IMR-90 (cell line): ENCODE results near the gene IFNGR1. TPM values are rescaled to one million over a fixed set of nuclear protein-coding genes. Genes with fewer than 3 reads are reported as not detected.
"Not testable (repeated sequence)": the region's sequence is repeated elsewhere in the genome, so short reads cannot be mapped to it uniquely, and the experiment has no call there.

Source experiments
- ATAC-seq: fragments of 200-7000 bp; cut with Tn5 transposase; 2 replicates; pipeline ENCODE4 v1.9.1; 2020; ENCODE audit warnings: low read depth, mild to moderate bottlenecking, moderate library complexity
- BruUV-seq: library from RNA; stranded (reverse); fragments of 400-500 nt; replicated peaks from 2 replicates; lab custom pipeline; 2021; lab: Mats Ljungman, UMichigan
- CTCF ChIA-PET: fragments of 300-600 bp; formaldehyde crosslinking; extraction: SDS; loops from one replicate; lab custom pipeline; 2021; ENCODE audit warnings: antibody characterized with exemption; lab: Yijun Ruan, JAX
- POLR2A ChIA-PET: fragments of 300-600 bp; sonication (Branson Sonifier 250); formaldehyde crosslinking; loops from one replicate; lab custom pipeline; 2022; ENCODE audit warnings: antibody characterized with exemption; ENCODE audit not compliant: unreplicated experiment; lab: Charles Lee
- DNase-seq: peaks from one replicate; pipeline ENCODE4 v3.0.0; 2013
- H2AFZ ChIP-seq: replicated peaks from 2 replicates; pipeline ENCODE3; 2013; ENCODE audit warnings: low read length, mild to moderate bottlenecking; ENCODE audit not compliant: poor library complexity
- H2AK5ac ChIP-seq: 2 replicates; pipeline ENCODE4 v1.6.1; 2013; ENCODE audit warnings: low read depth, low read length, inconsistent platforms
- H2AK9ac ChIP-seq: replicated peaks from 2 replicates; pipeline ENCODE3; 2013; ENCODE audit warnings: mild to moderate bottlenecking, low read depth, low read length, moderate library complexity; ENCODE audit not compliant: poor library complexity
- H2BK120ac ChIP-seq: 2 replicates; pipeline ENCODE4 v1.6.1; 2013; ENCODE audit warnings: low read depth, low read length, inconsistent platforms
- H2BK15ac ChIP-seq: 3 replicates; pipeline ENCODE4 v1.6.1; 2013; ENCODE audit warnings: low read depth, low read length, inconsistent platforms
- H2BK20ac ChIP-seq: 2 replicates; pipeline ENCODE4 v1.6.1; 2013; ENCODE audit warnings: low read depth, mild to moderate bottlenecking, inconsistent platforms, low read length, moderate library complexity
- H2BK5ac ChIP-seq: 2 replicates; pipeline ENCODE4 v1.6.1; 2013; ENCODE audit warnings: mild to moderate bottlenecking, low read depth, low read length, inconsistent platforms; ENCODE audit not compliant: poor library complexity, severe bottlenecking
- H3K14ac ChIP-seq: replicated peaks from 2 replicates; pipeline ENCODE4 v1.6.1; 2013; ENCODE audit warnings: low read depth, low read length, inconsistent platforms
- H3K18ac ChIP-seq: 2 replicates; pipeline ENCODE4 v1.6.1; 2013; ENCODE audit warnings: low read depth, low read length, control low read depth
- H3K23ac ChIP-seq: 2 replicates; pipeline ENCODE4 v1.6.1; 2013; ENCODE audit warnings: low read depth, low read length, inconsistent platforms
- H3K27ac ChIP-seq: 2 replicates; pipeline ENCODE4 v1.5.1; 2013; ENCODE audit warnings: mild to moderate bottlenecking, control low read depth, low read length; ENCODE audit not compliant: insufficient read depth
- H3K27me3 ChIP-seq: 2 replicates; pipeline ENCODE4 v1.6.1; 2013; ENCODE audit warnings: low read length; ENCODE audit not compliant: control insufficient read depth, insufficient read depth
- H3K36me3 ChIP-seq: 2 replicates; pipeline ENCODE4 v1.6.1; 2013; ENCODE audit warnings: low read length, mixed read lengths; ENCODE audit not compliant: control insufficient read depth, insufficient read depth
- H3K4ac ChIP-seq: 2 replicates; pipeline ENCODE4 v1.6.1; 2013; ENCODE audit warnings: low read depth, low read length, inconsistent platforms
- H3K4me1 ChIP-seq: 2 replicates; pipeline ENCODE4 v1.6.1; 2013; ENCODE audit warnings: low read length, mixed read lengths; ENCODE audit not compliant: control insufficient read depth, insufficient read depth
- H3K4me2 ChIP-seq: 2 replicates; pipeline ENCODE4 v1.6.1; 2013; ENCODE audit warnings: low read depth, mild to moderate bottlenecking, control low read depth, low read length, moderate library complexity
- H3K4me3 ChIP-seq: 2 replicates; pipeline ENCODE4 v1.5.1; 2013; ENCODE audit warnings: low read depth, mild to moderate bottlenecking, control low read depth, low read length, moderate library complexity; ENCODE audit not compliant: insufficient read depth
- H3K56ac ChIP-seq: 2 replicates; pipeline ENCODE4 v1.6.1; 2013; ENCODE audit warnings: low read length, inconsistent platforms; ENCODE audit not compliant: insufficient read depth; ENCODE audit errors: extremely low read depth
- H3K79me1 ChIP-seq, 2 experiments: 2 replicates each; pipeline ENCODE4 v1.6.1; 2013; ENCODE audit warnings: low read length in 2 of 2, inconsistent platforms in 1 of 2, low read depth in 1 of 2
- H3K9ac ChIP-seq: 2 replicates; pipeline ENCODE4 v1.6.1; 2013; ENCODE audit warnings: low read depth, low read length, control low read depth
- H3K9me1 ChIP-seq: 2 replicates; pipeline ENCODE4 v1.6.1; 2013; ENCODE audit warnings: low read length, inconsistent platforms; ENCODE audit not compliant: insufficient read depth
- H3K9me3 ChIP-seq: 2 replicates; pipeline ENCODE4 v1.6.1; 2013; ENCODE audit warnings: low read length; ENCODE audit not compliant: control insufficient read depth, insufficient read depth
- H4K20me1 ChIP-seq: 2 replicates; pipeline ENCODE4 v1.6.1; 2013; ENCODE audit warnings: low read length, inconsistent platforms; ENCODE audit not compliant: insufficient read depth
- H4K5ac ChIP-seq: 2 replicates; pipeline ENCODE4 v1.6.1; 2013; ENCODE audit warnings: mild to moderate bottlenecking, low read depth, low read length, control low read depth
- H4K8ac ChIP-seq, 2 experiments: 2 replicates each; pipeline ENCODE4 v1.6.1; 2013; ENCODE audit warnings: low read depth in 2 of 2, low read length in 2 of 2, control low read depth in 1 of 2, inconsistent platforms in 1 of 2
- H4K91ac ChIP-seq: 2 replicates; pipeline ENCODE4 v1.6.1; 2013; ENCODE audit warnings: low read depth, low read length, inconsistent platforms; ENCODE audit not compliant: insufficient read depth
- WGBS, 2 experiments: methylation state at CpG; one replicate each; pipeline versions ENCODE4 v1.1.5 to v1.1.7; 2013; ENCODE audit warnings: missing lambda C conversion rate in 2 of 2; ENCODE audit not compliant: insufficient read length in 1 of 2; ENCODE audit errors: extremely low coverage in 2 of 2; 5-methylcytosine and 5-hydroxymethylcytosine counted together
- dilution Hi-C: fragments of 300-500 bp; cut with HindIII; formaldehyde crosslinking; loops from one replicate; pipeline ENCODE4 v1.14.3; 2018; ENCODE audit warnings: low sequenced_read_pairs; ENCODE audit not compliant: unreplicated experiment
- in situ Hi-C: fragments of 300-500 bp; cut with MboI; formaldehyde crosslinking; loops from 3 replicates; pipeline ENCODE4 v1.14.3; 2019; ENCODE audit warnings: low sequenced_read_pairs, inconsistent platforms, mixed read lengths
- intact Hi-C: fragments of 100-400 bp; cut with micrococcal nuclease; formaldehyde crosslinking; loops from 2 replicates; pipeline ENCODE4 v1.10.0; 2022
- polyA plus RNA-seq, 3 experiments: library from polyadenylated mRNA; depleted of rRNA; stranded (reverse); fragments of >200 nt; gene quantifications; 2 replicates each; pipeline ENCODE4 v1.2.3, GENCODE V29; 2012; ENCODE audit warnings: low replicate concordance in 1 of 3
- total RNA-seq: library from RNA; depleted of rRNA; stranded (reverse); fragments of >200 nt; gene quantifications from 2 replicates; pipeline ENCODE4 v1.2.3, GENCODE V29; 2012

IFNGR1 gene
- total and polyA plus RNA-seq, 2 of the 4 experiments (the other 2 are of a cell fraction): 19.1 to 25.6 TPM

DNA sequence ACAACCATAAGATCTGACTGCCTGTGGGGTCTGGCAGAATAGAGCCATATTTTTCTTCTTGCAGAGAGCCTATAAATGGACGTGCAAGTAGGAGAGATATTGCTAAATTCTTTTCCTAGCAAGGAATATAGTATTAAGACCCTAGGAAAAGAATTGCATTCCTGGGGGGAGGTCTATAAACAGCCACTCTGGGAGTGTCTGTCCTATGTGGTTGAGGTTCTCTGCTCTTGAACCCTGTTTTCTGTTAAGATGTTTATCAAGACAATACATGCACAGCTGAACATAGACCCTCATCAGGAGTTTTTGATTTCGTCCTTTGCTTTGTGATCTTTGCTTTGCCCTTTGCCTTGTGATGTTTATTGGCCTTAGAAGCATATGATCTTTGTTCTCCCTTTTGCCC lies 35.2 kb upstream of the IFNGR1 start:
- H3K56ac ChIP-seq, H2AFZ ChIP-seq, H3K23ac ChIP-seq, H4K5ac ChIP-seq, DNase-seq, H2BK5ac ChIP-seq, H3K4me1 ChIP-seq, H2BK120ac ChIP-seq, H2BK20ac ChIP-seq, H3K4me3 ChIP-seq, H3K9ac ChIP-seq, POLR2A ChIA-PET, CTCF ChIA-PET, H3K27ac ChIP-seq, H4K91ac ChIP-seq, H3K79me1 ChIP-seq, ATAC-seq, H2AK9ac ChIP-seq, H3K4ac ChIP-seq, H3K27me3 ChIP-seq, H3K4me2 ChIP-seq, intact Hi-C loops, H2BK15ac ChIP-seq, H4K20me1 ChIP-seq, H3K9me3 ChIP-seq, H2AK5ac ChIP-seq, H3K9me1 ChIP-seq, H3K18ac ChIP-seq, H3K36me3 ChIP-seq, BruUV-seq, H4K8ac ChIP-seq, H3K14ac ChIP-seq, in situ Hi-C loops, dilution Hi-C loops: not testable (repeated sequence)
- WGBS, 2 experiments: no CpG with 5 or more reads among the region's 2 CpGs
